HG03097 (cell line): ENCODE results near the gene IFNL1.
"Not testable (repeated sequence)": the region's sequence is repeated elsewhere in the genome, so short reads cannot be mapped to it uniquely, and the experiment has no call there.

Experiments
- ATAC-seq: cut with Tn5 transposase; IDR thresholded peaks from one replicate; pipeline ENCODE4 v1.9.1; 2021; ENCODE audit not compliant: unreplicated experiment, low FRiP score

Gene IFNL1

GRCh38 chr19:39328046-39328705, 32.0 kb downstream of the IFNL1 start:
- ATAC-seq, result no peak

GRCh38 chr19:39329948-39330347, 33.7 kb downstream of the IFNL1 start:
- ATAC-seq, result no peak

- no peak for ATAC-seq
Observed at GRCh38 chr19:39332293-39332692, 36.1 kb downstream of the IFNL1 start.

GRCh38 chr19:39332738-39333137, 36.5 kb downstream of the IFNL1 start:
- not testable (repeated sequence) for ATAC-seq

GRCh38 chr19:39333507-39333906, 37.3 kb downstream of the IFNL1 start:
- ATAC-seq, result no peak

- ATAC-seq, result no peak
Observed at GRCh38 chr19:39334444-39334976, 38.3 kb downstream of the IFNL1 start.

- no peak for ATAC-seq
Observed at GRCh38 chr19:39335168-39335548, 39.0 kb downstream of the IFNL1 start.

GRCh38 chr19:39336483-39336882, 40.3 kb downstream of the IFNL1 start:
- ATAC-seq, result no peak

- ATAC-seq, result no peak
Observed at GRCh38 chr19:39339674-39340073, 43.5 kb downstream of the IFNL1 start.

- not testable (repeated sequence) for ATAC-seq
Observed at GRCh38 chr19:39340156-39340555, 43.9 kb downstream of the IFNL1 start.

- ATAC-seq, result no peak
Observed at GRCh38 chr19:39341129-39341718, 45.0 kb downstream of the IFNL1 start.

GRCh38 chr19:39341719-39342604, 45.8 kb downstream of the IFNL1 start, which contains the start of gene SAMD4B:
Gene SAMD4B, plus strand, starts transcription at chr19:39342421. Its CDS starts 14,473 bp downstream, at chr19:39356894.
- peak; percentile 91 for ATAC-seq

- no peak for ATAC-seq
Observed at GRCh38 chr19:39342647-39343305, 46.6 kb downstream of the IFNL1 start.

- no peak for ATAC-seq
Observed at GRCh38 chr19:39345956-39346355, 49.7 kb downstream of the IFNL1 start.

- ATAC-seq, result no peak
Observed at GRCh38 chr19:39347332-39348164, 51.3 kb downstream of the IFNL1 start.
